Panc1 (cell line): ENCODE results near the gene OSER1.

Experiments used
- POLR2AphosphoS5 ChIP-seq: IDR thresholded peaks from 2 replicates; pipeline ENCODE4 v1.6.1; 2012; ENCODE audit warnings: mild to moderate bottlenecking, low read depth, low read length, moderate library complexity
- TF ChIP-seq, protein P1 (sequence below): fragments of 450-650 bp; IDR thresholded peaks from 2 replicates; pipeline ENCODE4 v1.5.1; 2017; ENCODE audit warnings: mild to moderate bottlenecking
- TF ChIP-seq, protein P2 (sequence below), 2 experiments: IDR thresholded peaks; 2 replicates each; pipeline ENCODE4 v1.6.1; 2011 to 2012; ENCODE audit warnings: low read depth in 2 of 2, control low read depth in 1 of 2, low read length in 1 of 2, mild to moderate bottlenecking in 1 of 2, moderate library complexity in 1 of 2; ENCODE audit not compliant: insufficient read depth in 1 of 2

DNA sequence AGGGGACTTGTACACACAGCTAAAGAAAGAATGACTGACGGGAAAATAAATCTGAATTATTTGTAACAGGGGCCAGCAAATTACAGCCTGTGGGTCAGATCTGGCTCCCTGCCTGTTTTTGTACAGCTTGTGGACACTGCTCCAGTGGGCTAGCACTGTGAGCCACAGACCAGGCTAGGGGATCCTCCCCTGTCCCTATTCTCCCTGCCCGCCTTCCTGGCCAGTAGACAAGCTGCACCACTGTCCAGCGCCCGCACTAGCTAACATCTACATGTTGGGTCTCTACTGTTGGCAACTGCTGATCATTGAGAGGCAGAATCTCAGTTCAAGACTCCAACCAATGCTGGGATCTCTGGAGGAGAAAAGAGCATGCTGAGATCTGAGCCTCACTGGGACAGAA, 10.7 kb downstream of the OSER1 start:
- TF ChIP-seq, protein P1, sequence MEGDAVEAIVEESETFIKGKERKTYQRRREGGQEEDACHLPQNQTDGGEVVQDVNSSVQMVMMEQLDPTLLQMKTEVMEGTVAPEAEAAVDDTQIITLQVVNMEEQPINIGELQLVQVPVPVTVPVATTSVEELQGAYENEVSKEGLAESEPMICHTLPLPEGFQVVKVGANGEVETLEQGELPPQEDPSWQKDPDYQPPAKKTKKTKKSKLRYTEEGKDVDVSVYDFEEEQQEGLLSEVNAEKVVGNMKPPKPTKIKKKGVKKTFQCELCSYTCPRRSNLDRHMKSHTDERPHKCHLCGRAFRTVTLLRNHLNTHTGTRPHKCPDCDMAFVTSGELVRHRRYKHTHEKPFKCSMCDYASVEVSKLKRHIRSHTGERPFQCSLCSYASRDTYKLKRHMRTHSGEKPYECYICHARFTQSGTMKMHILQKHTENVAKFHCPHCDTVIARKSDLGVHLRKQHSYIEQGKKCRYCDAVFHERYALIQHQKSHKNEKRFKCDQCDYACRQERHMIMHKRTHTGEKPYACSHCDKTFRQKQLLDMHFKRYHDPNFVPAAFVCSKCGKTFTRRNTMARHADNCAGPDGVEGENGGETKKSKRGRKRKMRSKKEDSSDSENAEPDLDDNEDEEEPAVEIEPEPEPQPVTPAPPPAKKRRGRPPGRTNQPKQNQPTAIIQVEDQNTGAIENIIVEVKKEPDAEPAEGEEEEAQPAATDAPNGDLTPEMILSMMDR = no peak
- no peak for TF ChIP-seq POLR2AphosphoS5
- TF ChIP-seq, protein P2, sequence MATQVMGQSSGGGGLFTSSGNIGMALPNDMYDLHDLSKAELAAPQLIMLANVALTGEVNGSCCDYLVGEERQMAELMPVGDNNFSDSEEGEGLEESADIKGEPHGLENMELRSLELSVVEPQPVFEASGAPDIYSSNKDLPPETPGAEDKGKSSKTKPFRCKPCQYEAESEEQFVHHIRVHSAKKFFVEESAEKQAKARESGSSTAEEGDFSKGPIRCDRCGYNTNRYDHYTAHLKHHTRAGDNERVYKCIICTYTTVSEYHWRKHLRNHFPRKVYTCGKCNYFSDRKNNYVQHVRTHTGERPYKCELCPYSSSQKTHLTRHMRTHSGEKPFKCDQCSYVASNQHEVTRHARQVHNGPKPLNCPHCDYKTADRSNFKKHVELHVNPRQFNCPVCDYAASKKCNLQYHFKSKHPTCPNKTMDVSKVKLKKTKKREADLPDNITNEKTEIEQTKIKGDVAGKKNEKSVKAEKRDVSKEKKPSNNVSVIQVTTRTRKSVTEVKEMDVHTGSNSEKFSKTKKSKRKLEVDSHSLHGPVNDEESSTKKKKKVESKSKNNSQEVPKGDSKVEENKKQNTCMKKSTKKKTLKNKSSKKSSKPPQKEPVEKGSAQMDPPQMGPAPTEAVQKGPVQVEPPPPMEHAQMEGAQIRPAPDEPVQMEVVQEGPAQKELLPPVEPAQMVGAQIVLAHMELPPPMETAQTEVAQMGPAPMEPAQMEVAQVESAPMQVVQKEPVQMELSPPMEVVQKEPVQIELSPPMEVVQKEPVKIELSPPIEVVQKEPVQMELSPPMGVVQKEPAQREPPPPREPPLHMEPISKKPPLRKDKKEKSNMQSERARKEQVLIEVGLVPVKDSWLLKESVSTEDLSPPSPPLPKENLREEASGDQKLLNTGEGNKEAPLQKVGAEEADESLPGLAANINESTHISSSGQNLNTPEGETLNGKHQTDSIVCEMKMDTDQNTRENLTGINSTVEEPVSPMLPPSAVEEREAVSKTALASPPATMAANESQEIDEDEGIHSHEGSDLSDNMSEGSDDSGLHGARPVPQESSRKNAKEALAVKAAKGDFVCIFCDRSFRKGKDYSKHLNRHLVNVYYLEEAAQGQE (IDR thresholded peaks at IDR 0.05; ENCODE audit: insufficient read depth in 1 of 2, low read depth in 2 of 2, low read length in 1 of 2) = no peak
